Right atrium auricular region (tissue), 2 donors: ENCODE results near the gene CFAP221. TPM values are rescaled to one million over a fixed set of nuclear protein-coding genes. Genes with fewer than 3 reads are reported as not detected.

ENCODE experiments used
- DNase-seq: peaks from one replicate; pipeline ENCODE4 v3.0.0-alpha.2; 2019; ENCODE audit warnings: low spot score
- H3K27ac ChIP-seq, 2 donors: fragments of 200-600 bp; sonication (generic); 1 replicate in 1 of 2; 2 replicates in 1 of 2; pipeline ENCODE4 v1.5.1; 2016 to 2019
- H3K27me3 ChIP-seq, 2 donors: fragments of 200-600 bp; sonication (generic); one replicate each; pipeline versions ENCODE4 v1.5.1 to v1.6.0; 2017 to 2019
- H3K36me3 ChIP-seq: fragments of 200-600 bp; sonication (generic); one replicate; pipeline ENCODE4 v1.5.1; 2016
- H3K4me1 ChIP-seq, 2 donors: fragments of 200-600 bp; sonication (generic); one replicate each; pipeline versions ENCODE4 v1.5.1 to v1.6.0; 2017 to 2019
- H3K4me3 ChIP-seq, 2 donors: fragments of 200-600 bp; sonication (generic); 1 replicate in 1 of 2; 2 replicates in 1 of 2; pipeline ENCODE4 v1.5.1; 2017 to 2019; ENCODE audit warnings: mild to moderate bottlenecking in 1 of 2, moderate library complexity in 1 of 2
- H3K9me3 ChIP-seq, 2 donors: fragments of 200-600 bp; sonication (generic); one replicate each; pipeline ENCODE4 v1.5.1; 2019
- total RNA-seq, 2 donors: library from RNA; depleted of rRNA; stranded (reverse); fragments of >200 nt; gene quantifications; one replicate each; pipeline ENCODE4 v1.1.0, GENCODE V29; 2016
- TF ChIP-seq, protein P1 (sequence below), 2 donors: fragments of 200-600 bp; sonication (generic); IDR thresholded peaks; one replicate each; pipeline ENCODE4 v1.5.1; 2019; ENCODE audit warnings: antibody characterized with exemption in 2 of 2

Gene CFAP221
- total RNA-seq, 2 donors from 2014 or later, result 0.44 to 1.1 TPM

- Histone ChIP-seq H3K27me3 (no peaks in the 10 kb centered on the region), H3K4me3 (no peak overlapping the region), H3K36me3 (no peaks in the 10 kb centered on the region), H3K9me3 (no peaks in the 10 kb centered on the region), H3K4me1 (no peaks in the 10 kb centered on the region), H3K27ac (no peak overlapping the region)
- TF ChIP-seq, protein P1, sequence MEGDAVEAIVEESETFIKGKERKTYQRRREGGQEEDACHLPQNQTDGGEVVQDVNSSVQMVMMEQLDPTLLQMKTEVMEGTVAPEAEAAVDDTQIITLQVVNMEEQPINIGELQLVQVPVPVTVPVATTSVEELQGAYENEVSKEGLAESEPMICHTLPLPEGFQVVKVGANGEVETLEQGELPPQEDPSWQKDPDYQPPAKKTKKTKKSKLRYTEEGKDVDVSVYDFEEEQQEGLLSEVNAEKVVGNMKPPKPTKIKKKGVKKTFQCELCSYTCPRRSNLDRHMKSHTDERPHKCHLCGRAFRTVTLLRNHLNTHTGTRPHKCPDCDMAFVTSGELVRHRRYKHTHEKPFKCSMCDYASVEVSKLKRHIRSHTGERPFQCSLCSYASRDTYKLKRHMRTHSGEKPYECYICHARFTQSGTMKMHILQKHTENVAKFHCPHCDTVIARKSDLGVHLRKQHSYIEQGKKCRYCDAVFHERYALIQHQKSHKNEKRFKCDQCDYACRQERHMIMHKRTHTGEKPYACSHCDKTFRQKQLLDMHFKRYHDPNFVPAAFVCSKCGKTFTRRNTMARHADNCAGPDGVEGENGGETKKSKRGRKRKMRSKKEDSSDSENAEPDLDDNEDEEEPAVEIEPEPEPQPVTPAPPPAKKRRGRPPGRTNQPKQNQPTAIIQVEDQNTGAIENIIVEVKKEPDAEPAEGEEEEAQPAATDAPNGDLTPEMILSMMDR (IDR thresholded peaks at IDR 0.05), result no peak
- no peak for DNase-seq
These were observed 124.3 kb downstream of the CFAP221 start for GRCh38 chr2:119668546-119668945.

- no peak for DNase-seq
- no peaks in the 10 kb centered on the region for H3K36me3 ChIP-seq
- no peaks in the 10 kb centered on the region for H3K4me1 ChIP-seq
- no peak overlapping the region for H3K27ac ChIP-seq
- TF ChIP-seq, protein P1 (IDR thresholded peaks at IDR 0.05), result no peak
- H3K4me3 ChIP-seq, result no peak overlapping the region
- no peaks in the 10 kb centered on the region for H3K9me3 ChIP-seq
- H3K27me3 ChIP-seq, result no peaks in the 10 kb centered on the region
These were observed 126.8 kb downstream of the CFAP221 start for GRCh38 chr2:119671016-119671415.

- H3K9me3 ChIP-seq, result no peaks in the 10 kb centered on the region
- H3K27me3 ChIP-seq, result no peaks in the 10 kb centered on the region
- TF ChIP-seq, protein P1 (IDR thresholded peaks at IDR 0.05), result no peak
- H3K27ac ChIP-seq, result no peak overlapping the region
- H3K4me1 ChIP-seq, result no peaks in the 10 kb centered on the region
- no peaks in the 10 kb centered on the region for H3K36me3 ChIP-seq
- H3K4me3 ChIP-seq, result no peak overlapping the region
- no peak for DNase-seq
These were observed 127.5 kb downstream of the CFAP221 start for GRCh38 chr2:119671752-119672151.

GRCh38 chr2:119672161-119672862 lies 128.1 kb downstream of the CFAP221 start:
- Histone ChIP-seq H3K27me3 (no peaks in the 10 kb centered on the region), H3K9me3 (no peaks in the 10 kb centered on the region), H3K4me3 (no peak overlapping the region), H3K27ac (no peak overlapping the region), H3K36me3 (no peaks in the 10 kb centered on the region), H3K4me1 (no peaks in the 10 kb centered on the region)
- TF ChIP-seq, protein P1 (IDR thresholded peaks at IDR 0.05), result no peak
- no peak for DNase-seq

GRCh38 chr2:119673796-119674195 lies 129.5 kb downstream of the CFAP221 start:
- H3K4me3 ChIP-seq, result no peak overlapping the region
- TF ChIP-seq, protein P1 (IDR thresholded peaks at IDR 0.05), result no peak
- H3K27me3 ChIP-seq, result no peaks in the 10 kb centered on the region
- H3K36me3 ChIP-seq, result no peaks in the 10 kb centered on the region
- DNase-seq, result no peak
- no peaks in the 10 kb centered on the region for H3K9me3 ChIP-seq
- no peaks in the 10 kb centered on the region for H3K4me1 ChIP-seq
- H3K27ac ChIP-seq, result no peak overlapping the region
